GM08714 (cell line): ENCODE data around the gene CLIP4.

ENCODE experiments used
- H3K4me3 ChIP-seq: fragments of 200-500 bp; sonication (Bioruptor generic); 2 replicates; pipeline ENCODE4 v1.5.1; 2014; ENCODE audit warnings: mild to moderate bottlenecking, low read length, inconsistent platforms
- ZNF274 ChIP-seq: IDR thresholded peaks from 2 replicates; pipeline ENCODE4 v1.6.1; 2012; ENCODE audit warnings: mild to moderate bottlenecking, low read depth, low read length

CLIP4 gene

GRCh38 chr2:29114946-29115609 is at the start of gene CLIP4:
Gene CLIP4 (plus strand): TSS chr2:29115415. CDS start chr2:29121389, 5,974 bp downstream.
- H3K4me3 ChIP-seq = peak within 1 kb of the TSS; percentile 77
- TF ChIP-seq ZNF274 = no peak

- H3K4me3 ChIP-seq = no peak overlapping the region
- no peak for TF ChIP-seq ZNF274
Measured at GRCh38 chr2:29066271-29066860, 48.8 kb upstream of the CLIP4 start.

- TF ChIP-seq ZNF274 = no peak
- no peak overlapping the region for H3K4me3 ChIP-seq
Measured at GRCh38 chr2:29066997-29067605, 48.1 kb upstream of the CLIP4 start.

GRCh38 chr2:29068513-29068912 is 46.7 kb upstream of the CLIP4 start:
- H3K4me3 ChIP-seq = no peak overlapping the region
- TF ChIP-seq ZNF274 = no peak

- TF ChIP-seq ZNF274 = no peak
- no peak overlapping the region for H3K4me3 ChIP-seq
Measured at GRCh38 chr2:29070526-29070925, 44.7 kb upstream of the CLIP4 start.

GRCh38 chr2:29071032-29071975 is 43.9 kb upstream of the CLIP4 start:
- no peak overlapping the region for H3K4me3 ChIP-seq
- no peak for TF ChIP-seq ZNF274

GRCh38 chr2:29072251-29072650 is 43.0 kb upstream of the CLIP4 start:
- no peak for TF ChIP-seq ZNF274
- H3K4me3 ChIP-seq = no peak overlapping the region

- no peak overlapping the region for H3K4me3 ChIP-seq
- no peak for TF ChIP-seq ZNF274
Measured at GRCh38 chr2:29072971-29073725, 42.1 kb upstream of the CLIP4 start.

- no peak for TF ChIP-seq ZNF274
- no peak overlapping the region for H3K4me3 ChIP-seq
Measured at GRCh38 chr2:29073933-29074332, 41.3 kb upstream of the CLIP4 start.

GRCh38 chr2:29074411-29074810 is 40.8 kb upstream of the CLIP4 start, which contains the start of gene PCARE:
Gene PCARE (minus strand): TSS chr2:29074523. CDS start chr2:29074261, 262 bp downstream.
- no peak for TF ChIP-seq ZNF274
- no peak within 1 kb of the TSS for H3K4me3 ChIP-seq

- H3K4me3 ChIP-seq = no peak overlapping the region
- no peak for TF ChIP-seq ZNF274
Measured at GRCh38 chr2:29075894-29076705, 39.1 kb upstream of the CLIP4 start.

GRCh38 chr2:29079887-29080286 is 35.3 kb upstream of the CLIP4 start:
- H3K4me3 ChIP-seq = no peak overlapping the region
- TF ChIP-seq ZNF274 = no peak
